Measurements from ENCODE around the gene KCNQ5.

DNA sequence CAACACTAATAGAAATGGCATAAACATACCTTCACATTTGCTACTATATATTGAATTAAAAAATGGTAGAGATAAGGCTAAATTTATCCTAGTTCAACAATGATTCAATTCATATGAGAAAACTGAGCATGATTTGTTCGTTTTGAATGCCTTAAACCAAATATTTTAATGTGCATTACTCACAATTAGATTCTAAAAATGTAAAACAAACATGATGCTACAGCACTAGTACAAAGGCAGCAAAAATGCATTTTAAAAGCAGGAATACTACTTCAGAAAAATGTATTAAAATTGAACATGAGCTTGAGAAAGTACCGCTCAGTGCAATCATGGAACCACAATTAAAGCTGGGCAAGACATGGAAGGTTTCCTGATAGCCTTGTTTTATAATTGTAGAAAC is 195.3 kb downstream of the KCNQ5 start:
- TF ChIP-seq, protein P1, sequence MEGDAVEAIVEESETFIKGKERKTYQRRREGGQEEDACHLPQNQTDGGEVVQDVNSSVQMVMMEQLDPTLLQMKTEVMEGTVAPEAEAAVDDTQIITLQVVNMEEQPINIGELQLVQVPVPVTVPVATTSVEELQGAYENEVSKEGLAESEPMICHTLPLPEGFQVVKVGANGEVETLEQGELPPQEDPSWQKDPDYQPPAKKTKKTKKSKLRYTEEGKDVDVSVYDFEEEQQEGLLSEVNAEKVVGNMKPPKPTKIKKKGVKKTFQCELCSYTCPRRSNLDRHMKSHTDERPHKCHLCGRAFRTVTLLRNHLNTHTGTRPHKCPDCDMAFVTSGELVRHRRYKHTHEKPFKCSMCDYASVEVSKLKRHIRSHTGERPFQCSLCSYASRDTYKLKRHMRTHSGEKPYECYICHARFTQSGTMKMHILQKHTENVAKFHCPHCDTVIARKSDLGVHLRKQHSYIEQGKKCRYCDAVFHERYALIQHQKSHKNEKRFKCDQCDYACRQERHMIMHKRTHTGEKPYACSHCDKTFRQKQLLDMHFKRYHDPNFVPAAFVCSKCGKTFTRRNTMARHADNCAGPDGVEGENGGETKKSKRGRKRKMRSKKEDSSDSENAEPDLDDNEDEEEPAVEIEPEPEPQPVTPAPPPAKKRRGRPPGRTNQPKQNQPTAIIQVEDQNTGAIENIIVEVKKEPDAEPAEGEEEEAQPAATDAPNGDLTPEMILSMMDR (IDR thresholded peaks at IDR 0.05), result no peak
- TF ChIP-seq POLR2A (IDR thresholded peaks at IDR 0.05), result no peak
